Measurements from ENCODE around the gene LAMA4. TPM values are rescaled to one million over a fixed set of nuclear protein-coding genes. Genes with fewer than 3 reads are reported as not detected.

LAMA4 gene
- polyA plus RNA-seq, 1 donor from 2014 or later: 0.69 TPM

- Histone ChIP-seq H3K27ac (ENCODE audit: low read length) (no peak overlapping the region), H3K4me3 (ENCODE audit: low read length) (no peak overlapping the region), H3K9me2 (ENCODE audit: insufficient read depth, low read length) (no peaks in the 10 kb centered on the region), H3K27me3 (ENCODE audit: insufficient read depth, low read depth, low read length) (no peaks in the 10 kb centered on the region), H3K9me3 (ENCODE audit: low read length) (no peaks in the 10 kb centered on the region), H3K36me3 (ENCODE audit: insufficient read depth, low read length) (peaks cover 29% of the 10 kb centered on the region), H3F3A (ENCODE audit: insufficient read depth, low read length, poor library complexity, severe bottlenecking) (no peaks in the 10 kb centered on the region), H2AFZ (ENCODE audit: low read depth, low read length) (no peak overlapping the region), H3K4me2 (ENCODE audit: low read length) (no peak overlapping the region), H3K9ac (ENCODE audit: low read length) (no peak overlapping the region), H3K79me2 (replicated peaks; ENCODE audit: insufficient read depth, low read length) (no peaks in the 10 kb centered on the region), H4K20me1 (ENCODE audit: insufficient read depth) (no peaks in the 10 kb centered on the region)
- TF ChIP-seq, protein P1, sequence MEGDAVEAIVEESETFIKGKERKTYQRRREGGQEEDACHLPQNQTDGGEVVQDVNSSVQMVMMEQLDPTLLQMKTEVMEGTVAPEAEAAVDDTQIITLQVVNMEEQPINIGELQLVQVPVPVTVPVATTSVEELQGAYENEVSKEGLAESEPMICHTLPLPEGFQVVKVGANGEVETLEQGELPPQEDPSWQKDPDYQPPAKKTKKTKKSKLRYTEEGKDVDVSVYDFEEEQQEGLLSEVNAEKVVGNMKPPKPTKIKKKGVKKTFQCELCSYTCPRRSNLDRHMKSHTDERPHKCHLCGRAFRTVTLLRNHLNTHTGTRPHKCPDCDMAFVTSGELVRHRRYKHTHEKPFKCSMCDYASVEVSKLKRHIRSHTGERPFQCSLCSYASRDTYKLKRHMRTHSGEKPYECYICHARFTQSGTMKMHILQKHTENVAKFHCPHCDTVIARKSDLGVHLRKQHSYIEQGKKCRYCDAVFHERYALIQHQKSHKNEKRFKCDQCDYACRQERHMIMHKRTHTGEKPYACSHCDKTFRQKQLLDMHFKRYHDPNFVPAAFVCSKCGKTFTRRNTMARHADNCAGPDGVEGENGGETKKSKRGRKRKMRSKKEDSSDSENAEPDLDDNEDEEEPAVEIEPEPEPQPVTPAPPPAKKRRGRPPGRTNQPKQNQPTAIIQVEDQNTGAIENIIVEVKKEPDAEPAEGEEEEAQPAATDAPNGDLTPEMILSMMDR (IDR thresholded peaks at IDR 0.05; ENCODE audit: poor library complexity, severe bottlenecking): no peak
- TF ChIP-seq TAF1 (IDR thresholded peaks at IDR 0.05; ENCODE audit: low read depth) (no peak), RAD21 (conservative IDR thresholded peaks at IDR 0.05) (no peak), POLR2AphosphoS5 (IDR thresholded peaks at IDR 0.05) (no peak)
- TF ChIP-seq, protein P2, sequence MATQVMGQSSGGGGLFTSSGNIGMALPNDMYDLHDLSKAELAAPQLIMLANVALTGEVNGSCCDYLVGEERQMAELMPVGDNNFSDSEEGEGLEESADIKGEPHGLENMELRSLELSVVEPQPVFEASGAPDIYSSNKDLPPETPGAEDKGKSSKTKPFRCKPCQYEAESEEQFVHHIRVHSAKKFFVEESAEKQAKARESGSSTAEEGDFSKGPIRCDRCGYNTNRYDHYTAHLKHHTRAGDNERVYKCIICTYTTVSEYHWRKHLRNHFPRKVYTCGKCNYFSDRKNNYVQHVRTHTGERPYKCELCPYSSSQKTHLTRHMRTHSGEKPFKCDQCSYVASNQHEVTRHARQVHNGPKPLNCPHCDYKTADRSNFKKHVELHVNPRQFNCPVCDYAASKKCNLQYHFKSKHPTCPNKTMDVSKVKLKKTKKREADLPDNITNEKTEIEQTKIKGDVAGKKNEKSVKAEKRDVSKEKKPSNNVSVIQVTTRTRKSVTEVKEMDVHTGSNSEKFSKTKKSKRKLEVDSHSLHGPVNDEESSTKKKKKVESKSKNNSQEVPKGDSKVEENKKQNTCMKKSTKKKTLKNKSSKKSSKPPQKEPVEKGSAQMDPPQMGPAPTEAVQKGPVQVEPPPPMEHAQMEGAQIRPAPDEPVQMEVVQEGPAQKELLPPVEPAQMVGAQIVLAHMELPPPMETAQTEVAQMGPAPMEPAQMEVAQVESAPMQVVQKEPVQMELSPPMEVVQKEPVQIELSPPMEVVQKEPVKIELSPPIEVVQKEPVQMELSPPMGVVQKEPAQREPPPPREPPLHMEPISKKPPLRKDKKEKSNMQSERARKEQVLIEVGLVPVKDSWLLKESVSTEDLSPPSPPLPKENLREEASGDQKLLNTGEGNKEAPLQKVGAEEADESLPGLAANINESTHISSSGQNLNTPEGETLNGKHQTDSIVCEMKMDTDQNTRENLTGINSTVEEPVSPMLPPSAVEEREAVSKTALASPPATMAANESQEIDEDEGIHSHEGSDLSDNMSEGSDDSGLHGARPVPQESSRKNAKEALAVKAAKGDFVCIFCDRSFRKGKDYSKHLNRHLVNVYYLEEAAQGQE (IDR thresholded peaks at IDR 0.05; ENCODE audit: borderline replicate concordance): no peak
These were observed 153.8 kb downstream of the LAMA4 start for GRCh38 chr6:112100561-112100960.

- H3K9ac ChIP-seq (ENCODE audit: low read length): no peak overlapping the region
- TF ChIP-seq POLR2AphosphoS5 (IDR thresholded peaks at IDR 0.05): no peak
- TF ChIP-seq MXI1 (conservative IDR thresholded peaks at IDR 0.05; ENCODE audit: poor library complexity, severe bottlenecking): no peak
- TF ChIP-seq RAD21 (conservative IDR thresholded peaks at IDR 0.05): no peak
- TF ChIP-seq EZH2 (IDR thresholded peaks at IDR 0.05; ENCODE audit: borderline replicate concordance, insufficient read depth, low read length, poor library complexity, severe bottlenecking): no peak
- TF ChIP-seq TAF1 (IDR thresholded peaks at IDR 0.05; ENCODE audit: low read depth): no peak
- no peaks in the 10 kb centered on the region for H3F3A ChIP-seq (ENCODE audit: insufficient read depth, low read length, poor library complexity, severe bottlenecking)
- peaks cover 21% of the 10 kb centered on the region for H3K36me3 ChIP-seq (ENCODE audit: insufficient read depth, low read length)
- H4K20me1 ChIP-seq (ENCODE audit: insufficient read depth): no peaks in the 10 kb centered on the region
- no peak overlapping the region for H3K27ac ChIP-seq (ENCODE audit: low read length)
- H2AFZ ChIP-seq (ENCODE audit: low read depth, low read length): no peak overlapping the region
- no peak overlapping the region for H3K4me3 ChIP-seq (ENCODE audit: low read length)
- no peaks in the 10 kb centered on the region for H3K9me2 ChIP-seq (ENCODE audit: insufficient read depth, low read length)
- H3K27me3 ChIP-seq (ENCODE audit: insufficient read depth, low read depth, low read length): no peaks in the 10 kb centered on the region
- no peak overlapping the region for H3K4me2 ChIP-seq (ENCODE audit: low read length)
- H3K79me2 ChIP-seq (replicated peaks; ENCODE audit: insufficient read depth, low read length): peaks cover 6% of the 10 kb centered on the region
- no peaks in the 10 kb centered on the region for H3K9me3 ChIP-seq (ENCODE audit: low read length)
These were observed 157.5 kb downstream of the LAMA4 start for GRCh38 chr6:112096901-112097300.

- Histone ChIP-seq H4K20me1 (ENCODE audit: insufficient read depth) (no peaks in the 10 kb centered on the region), H3K9me3 (ENCODE audit: low read length) (no peaks in the 10 kb centered on the region), H3K9ac (ENCODE audit: low read length) (peak overlapping the region; percentile 79), H3K27ac (ENCODE audit: low read length) (peak overlapping the region; percentile 91), H3K79me2 (replicated peaks; ENCODE audit: insufficient read depth, low read length) (peaks cover 34% of the 10 kb centered on the region), H3K4me2 (ENCODE audit: low read length) (peak overlapping the region; percentile 57), H3K9me2 (ENCODE audit: insufficient read depth, low read length) (no peaks in the 10 kb centered on the region), H3F3A (ENCODE audit: insufficient read depth, low read length, poor library complexity, severe bottlenecking) (no peaks in the 10 kb centered on the region), H2AFZ (ENCODE audit: low read depth, low read length) (peak overlapping the region; percentile 48), H3K27me3 (ENCODE audit: insufficient read depth, low read depth, low read length) (no peaks in the 10 kb centered on the region), H3K4me3 (ENCODE audit: low read length) (peak overlapping the region; percentile 77), H3K36me3 (ENCODE audit: insufficient read depth, low read length) (peaks cover 3% of the 10 kb centered on the region)
- no peak for TF ChIP-seq RAD21 (conservative IDR thresholded peaks at IDR 0.05)
- TF ChIP-seq, protein P1 (IDR thresholded peaks at IDR 0.05; ENCODE audit: poor library complexity, severe bottlenecking): no peak
These were observed 166.5 kb downstream of the LAMA4 start for GRCh38 chr6:112087916-112088315.
